CD14-positive monocyte (primary cell): ENCODE results near the gene ALDH18A1. TPM values are rescaled to one million over a fixed set of nuclear protein-coding genes. Genes with fewer than 3 reads are reported as not detected.

Source experiments
- DNase-seq, 3 donors: peaks; one replicate each; pipeline ENCODE4 v3.0.0-alpha.2; 2011 to 2022
- H2AFZ ChIP-seq: 2 replicates; pipeline ENCODE4 v1.6.0; 2012; ENCODE audit warnings: mild to moderate bottlenecking, low read depth, low read length, inconsistent platforms; ENCODE audit not compliant: insufficient read depth, poor library complexity, severe bottlenecking
- H3K27ac ChIP-seq, 2 donors: 1 replicate in 1 of 2; 2 replicates in 1 of 2; pipeline ENCODE4 v1.5.1; 2012 to 2013; ENCODE audit warnings: low read length in 2 of 2, control low read depth in 1 of 2, inconsistent platforms in 1 of 2, low read depth in 1 of 2, mild to moderate bottlenecking in 1 of 2
- H3K27me3 ChIP-seq, 2 donors: one replicate each; pipeline versions ENCODE4 v1.6.0 to v1.6.1; 2011 to 2013; ENCODE audit warnings: low read length in 2 of 2; ENCODE audit not compliant: control insufficient read depth in 2 of 2, insufficient read depth in 2 of 2
- H3K36me3 ChIP-seq, 2 donors: replicated peaks in 1 of 2; 1 replicate in 1 of 2; 2 replicates in 1 of 2; pipeline versions ENCODE4 v1.5.1 to v1.6.1; 2012 to 2013; ENCODE audit warnings: low read length in 2 of 2, control low read depth in 1 of 2, inconsistent platforms in 1 of 2, mild to moderate bottlenecking in 1 of 2; ENCODE audit not compliant: insufficient read depth in 2 of 2, control insufficient read depth in 1 of 2
- H3K4me1 ChIP-seq, 2 donors: 1 replicate in 1 of 2; 2 replicates in 1 of 2; pipeline versions ENCODE4 v1.5.1 to v1.6.1; 2012 to 2013; ENCODE audit warnings: low read length in 2 of 2, control low read depth in 1 of 2, inconsistent platforms in 1 of 2, mild to moderate bottlenecking in 1 of 2, moderate library complexity in 1 of 2; ENCODE audit not compliant: insufficient read depth in 2 of 2, control insufficient read depth in 1 of 2
- H3K4me2 ChIP-seq: replicated peaks from 2 replicates; pipeline ENCODE3; 2012; ENCODE audit warnings: low read length, moderate library complexity, mild to moderate bottlenecking; ENCODE audit not compliant: poor library complexity, severe bottlenecking; ENCODE audit errors: extremely low read depth
- H3K4me3 ChIP-seq, 3 experiments: fragments of 200-600 bp in 1 of 3; sonication (generic) in 1 of 3; replicated peaks in 1 of 3; 1 replicate in 2 of 3; 2 replicates in 1 of 3; pipeline ENCODE4 v1.5.1; 2011 to 2013; ENCODE audit warnings: low read length in 3 of 3, mild to moderate bottlenecking in 3 of 3, control low read depth in 2 of 3, low read depth in 2 of 3, inconsistent platforms in 1 of 3, moderate library complexity in 1 of 3
- H3K79me2 ChIP-seq: 2 replicates; pipeline ENCODE4 v1.6.0; 2012; ENCODE audit warnings: mild to moderate bottlenecking, control low read depth, inconsistent platforms, low read length, moderate library complexity; ENCODE audit not compliant: insufficient read depth
- H3K9ac ChIP-seq: 2 replicates; pipeline ENCODE4 v1.6.0; 2017; ENCODE audit warnings: low read length, mild to moderate bottlenecking; ENCODE audit not compliant: insufficient read depth, poor library complexity, severe bottlenecking
- H3K9me3 ChIP-seq, 2 donors: replicated peaks in 1 of 2; 1 replicate in 1 of 2; 2 replicates in 1 of 2; pipeline versions ENCODE4 v1.5.1 to v1.6.1; 2012 to 2013; ENCODE audit warnings: low read length in 2 of 2, control low read depth in 1 of 2; ENCODE audit not compliant: control insufficient read depth in 1 of 2, insufficient read depth in 1 of 2
- H4K20me1 ChIP-seq: 2 replicates; pipeline ENCODE4 v1.6.0; 2012; ENCODE audit warnings: mild to moderate bottlenecking, low read length, control low read depth, moderate library complexity; ENCODE audit not compliant: insufficient read depth
- H3K27ac Mint-ChIP-seq, 7 donors: one replicate each; pipeline ENCODE4 v1.8.0; 2020; ENCODE audit warnings: mild to moderate bottlenecking in 7 of 7, mixed read lengths in 7 of 7, moderate library complexity in 6 of 7, inconsistent platforms in 2 of 7
- H3K27me3 Mint-ChIP-seq, 3 donors: one replicate each; pipeline ENCODE4 v1.8.0; 2021 to 2022; ENCODE audit warnings: low read depth in 3 of 3, mild to moderate bottlenecking in 3 of 3, mixed read lengths in 3 of 3, moderate library complexity in 3 of 3, inconsistent platforms in 1 of 3
- H3K36me3 Mint-ChIP-seq, 2 donors: one replicate each; pipeline ENCODE4 v1.8.0; 2020; ENCODE audit warnings: mixed read lengths in 2 of 2, inconsistent platforms in 1 of 2, mild to moderate bottlenecking in 1 of 2
- H3K4me1 Mint-ChIP-seq: one replicate; pipeline ENCODE4 v1.8.0; 2020; ENCODE audit warnings: mild to moderate bottlenecking, mixed read lengths
- H3K4me3 Mint-ChIP-seq, 2 donors: one replicate each; pipeline ENCODE4 v1.8.0; 2020; ENCODE audit warnings: mild to moderate bottlenecking in 2 of 2, mixed read lengths in 2 of 2, moderate library complexity in 1 of 2
- H3K9me3 Mint-ChIP-seq, 7 donors: one replicate each; pipeline ENCODE4 v1.8.0; 2020 to 2022; ENCODE audit warnings: mixed read lengths in 7 of 7, mild to moderate bottlenecking in 6 of 7, moderate library complexity in 6 of 7, inconsistent platforms in 2 of 7
- WGBS: methylation state at CpG from one replicate; pipeline ENCODE4 v1.1.5; 2013; ENCODE audit warnings: missing lambda C conversion rate; ENCODE audit not compliant: insufficient coverage; 5-methylcytosine and 5-hydroxymethylcytosine counted together
- intact Hi-C, 2 donors: fragments of 100-400 bp; cut with micrococcal nuclease; formaldehyde crosslinking; loops; one replicate each; pipeline versions ENCODE4 v1.15.0 to v1.15.1; 2023
- polyA plus RNA-seq, 3 donors: library from polyadenylated mRNA; depleted of rRNA in 1 of 3; unstranded in 2 of 3; stranded (reverse) in 1 of 3; fragments of 300-500 nt in 2 of 3; fragments of >200 nt in 1 of 3; fragmentation: Illumina TruSeq in 2 of 3; gene quantifications; 1 replicate in 2 of 3; 2 replicates in 1 of 3; pipeline ENCODE4 v1.2.3, GENCODE V29; 2012 to 2021
- TF ChIP-seq, protein P1 (sequence below): fragments of 200-600 bp; IDR thresholded peaks from one replicate; pipeline ENCODE4 v1.8.0; 2022; ENCODE audit warnings: antibody characterized with exemption, mild to moderate bottlenecking

Gene ALDH18A1
- polyA plus RNA-seq, 3 donors = 1.7 to 2.6 (median 2.6) TPM

DNA sequence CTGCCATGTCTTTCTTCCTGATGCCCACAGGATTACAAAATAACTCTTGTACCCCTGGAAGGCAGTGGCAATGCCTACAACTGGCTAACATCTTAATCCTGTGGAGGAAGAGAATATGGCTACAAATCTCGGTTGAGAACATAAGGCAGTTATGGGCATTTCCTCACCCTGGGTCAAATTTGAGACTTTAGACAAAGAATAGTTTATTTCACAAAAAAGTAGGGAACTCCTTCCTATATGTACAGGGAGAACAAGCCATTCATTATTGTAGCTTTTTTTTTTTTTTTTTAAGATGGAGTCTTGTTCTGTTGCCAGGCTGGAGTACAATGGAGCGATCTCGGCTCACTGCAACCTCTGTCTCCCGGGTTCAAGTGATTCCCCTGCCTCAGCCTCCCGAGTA is 2.6 kb downstream of the ALDH18A1 start:
- no peak overlapping the region for H3K27ac ChIP-seq
- peaks cover 0 to 19% of the 10 kb centered on the region in 2 donors for H3K36me3 ChIP-seq
- TF ChIP-seq, protein P1, sequence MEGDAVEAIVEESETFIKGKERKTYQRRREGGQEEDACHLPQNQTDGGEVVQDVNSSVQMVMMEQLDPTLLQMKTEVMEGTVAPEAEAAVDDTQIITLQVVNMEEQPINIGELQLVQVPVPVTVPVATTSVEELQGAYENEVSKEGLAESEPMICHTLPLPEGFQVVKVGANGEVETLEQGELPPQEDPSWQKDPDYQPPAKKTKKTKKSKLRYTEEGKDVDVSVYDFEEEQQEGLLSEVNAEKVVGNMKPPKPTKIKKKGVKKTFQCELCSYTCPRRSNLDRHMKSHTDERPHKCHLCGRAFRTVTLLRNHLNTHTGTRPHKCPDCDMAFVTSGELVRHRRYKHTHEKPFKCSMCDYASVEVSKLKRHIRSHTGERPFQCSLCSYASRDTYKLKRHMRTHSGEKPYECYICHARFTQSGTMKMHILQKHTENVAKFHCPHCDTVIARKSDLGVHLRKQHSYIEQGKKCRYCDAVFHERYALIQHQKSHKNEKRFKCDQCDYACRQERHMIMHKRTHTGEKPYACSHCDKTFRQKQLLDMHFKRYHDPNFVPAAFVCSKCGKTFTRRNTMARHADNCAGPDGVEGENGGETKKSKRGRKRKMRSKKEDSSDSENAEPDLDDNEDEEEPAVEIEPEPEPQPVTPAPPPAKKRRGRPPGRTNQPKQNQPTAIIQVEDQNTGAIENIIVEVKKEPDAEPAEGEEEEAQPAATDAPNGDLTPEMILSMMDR = no peak
- peaks cover 11% of the 10 kb centered on the region for H3K79me2 ChIP-seq
- no peak overlapping the region for H3K4me2 ChIP-seq
- Mint-ChIP-seq H3K9me3 (peaks cover 5 to 20% (median 13%) of the 10 kb centered on the region in 7 donors), H3K36me3 (peaks cover 33 to 35% of the 10 kb centered on the region in 2 donors), H3K4me3 (no peak overlapping the region), H3K4me1 (peaks cover 18% of the 10 kb centered on the region), H3K27ac (no peak overlapping the region), H3K27me3 (peaks cover 1 to 5% (median 4%) of the 10 kb centered on the region in 3 donors)
- WGBS = 100% methylated on average over 2 of the region's 5 CpGs
- intact Hi-C loops = no loop called here
- peaks cover 6 to 8% of the 10 kb centered on the region in 2 donors for H3K9me3 ChIP-seq
- H3K27me3 ChIP-seq = no peaks in the 10 kb centered on the region
- no peak overlapping the region for H3K9ac ChIP-seq
- H3K4me1 ChIP-seq = peaks cover 9 to 16% of the 10 kb centered on the region in 2 donors
- no peaks in the 10 kb centered on the region for H4K20me1 ChIP-seq
- H3K4me3 ChIP-seq = no peak overlapping the region
- DNase-seq = no peak
- H2AFZ ChIP-seq = no peak overlapping the region

DNA sequence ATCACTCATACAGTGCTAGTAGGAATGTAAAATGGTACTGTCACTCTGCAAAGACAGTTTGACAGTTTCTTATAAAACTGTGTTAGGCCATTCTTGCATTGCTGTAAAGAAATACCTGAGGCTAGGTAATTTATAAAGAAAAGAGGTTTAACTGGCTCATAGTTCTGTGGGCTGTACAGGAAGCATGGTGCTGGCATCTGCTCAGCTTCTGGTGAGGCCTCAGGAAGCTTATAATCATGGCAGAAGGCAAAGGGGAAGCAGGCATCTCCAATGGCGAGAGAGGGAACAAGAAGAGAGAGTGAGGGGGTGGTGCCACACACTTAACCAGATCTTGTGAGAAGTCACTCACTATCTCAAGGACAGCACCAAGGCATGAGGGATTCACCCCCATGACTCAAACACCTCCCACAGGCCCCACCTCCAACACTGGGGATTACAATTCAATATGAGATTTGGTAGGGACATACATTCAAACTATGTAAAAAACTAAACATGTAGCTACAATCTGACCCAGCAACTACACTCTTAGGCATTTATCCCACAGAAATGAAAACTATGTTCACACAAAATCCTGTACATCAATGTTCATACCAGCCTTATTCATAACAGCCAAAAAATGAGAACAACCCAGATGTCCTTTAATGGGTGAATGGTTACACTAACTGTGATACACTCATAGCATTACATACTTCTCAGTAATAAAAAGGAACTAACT is 5.0 kb downstream of the ALDH18A1 start:
- no peak overlapping the region for H3K27ac ChIP-seq
- H4K20me1 ChIP-seq = no peaks in the 10 kb centered on the region
- H3K79me2 ChIP-seq = peaks cover 7% of the 10 kb centered on the region
- peaks cover 5 to 9% of the 10 kb centered on the region in 2 donors for H3K4me1 ChIP-seq
- Mint-ChIP-seq H3K27ac (peak overlapping the region in 1 of 7 donors; percentile 7), H3K4me1 (peaks cover 10% of the 10 kb centered on the region), H3K27me3 (peaks cover 1 to 4% (median 4%) of the 10 kb centered on the region in 3 donors), H3K4me3 (no peak overlapping the region), H3K9me3 (peaks cover 3 to 17% (median 8%) of the 10 kb centered on the region in 7 donors), H3K36me3 (peaks cover 47 to 48% of the 10 kb centered on the region in 2 donors)
- DNase-seq = no peak
- TF ChIP-seq, protein P1 = no peak
- no peak overlapping the region for H3K4me2 ChIP-seq
- intact Hi-C loops = no loop called here
- H3K9me3 ChIP-seq = peaks cover 6 to 8% of the 10 kb centered on the region in 2 donors
- H2AFZ ChIP-seq = no peak overlapping the region
- WGBS = no CpG with 5 or more reads among the region's 1 CpG
- H3K27me3 ChIP-seq = no peaks in the 10 kb centered on the region
- no peak overlapping the region for H3K4me3 ChIP-seq
- H3K9ac ChIP-seq = no peak overlapping the region
- H3K36me3 ChIP-seq = peaks cover 0 to 36% of the 10 kb centered on the region in 2 donors
